Testis (tissue), 2 donors: ENCODE results near the gene ERVFRD-1.

Source experiments
- POLR2A ChIP-seq: fragments of 450-650 bp; IDR thresholded peaks from one replicate; pipeline ENCODE4 v1.6.1; 2017; ENCODE audit warnings: antibody characterized with exemption, mild to moderate bottlenecking, moderate library complexity
- TF ChIP-seq, protein P1 (sequence below), 3 experiments: fragments of 450-650 bp in 2 of 3; fragments of 200-600 bp in 1 of 3; sonication (generic) in 1 of 3; IDR thresholded peaks; one replicate each; pipeline ENCODE4 v1.5.1; 2016 to 2019; ENCODE audit warnings: antibody characterized with exemption in 3 of 3, mild to moderate bottlenecking in 2 of 3, moderate library complexity in 1 of 3

DNA sequence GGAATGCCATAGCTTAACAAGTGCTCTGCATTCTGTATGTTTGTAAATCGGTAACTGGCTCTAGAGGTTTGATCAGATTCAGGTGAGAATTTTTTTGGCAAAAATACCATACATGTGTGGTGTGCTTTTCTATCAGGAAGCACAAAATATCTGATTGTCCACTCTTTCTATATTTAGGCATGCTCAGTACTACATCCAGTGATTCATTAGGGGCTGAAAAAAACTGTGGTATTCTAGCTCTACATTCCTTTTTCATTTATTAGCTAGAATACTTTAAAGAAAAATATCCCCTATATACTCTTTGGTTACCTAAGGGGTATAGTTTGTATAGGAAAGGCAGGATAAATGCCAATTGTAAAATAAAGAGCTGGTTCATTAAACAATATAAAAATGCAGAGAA lies 56.8 kb downstream of the ERVFRD-1 start:
- TF ChIP-seq, protein P1, sequence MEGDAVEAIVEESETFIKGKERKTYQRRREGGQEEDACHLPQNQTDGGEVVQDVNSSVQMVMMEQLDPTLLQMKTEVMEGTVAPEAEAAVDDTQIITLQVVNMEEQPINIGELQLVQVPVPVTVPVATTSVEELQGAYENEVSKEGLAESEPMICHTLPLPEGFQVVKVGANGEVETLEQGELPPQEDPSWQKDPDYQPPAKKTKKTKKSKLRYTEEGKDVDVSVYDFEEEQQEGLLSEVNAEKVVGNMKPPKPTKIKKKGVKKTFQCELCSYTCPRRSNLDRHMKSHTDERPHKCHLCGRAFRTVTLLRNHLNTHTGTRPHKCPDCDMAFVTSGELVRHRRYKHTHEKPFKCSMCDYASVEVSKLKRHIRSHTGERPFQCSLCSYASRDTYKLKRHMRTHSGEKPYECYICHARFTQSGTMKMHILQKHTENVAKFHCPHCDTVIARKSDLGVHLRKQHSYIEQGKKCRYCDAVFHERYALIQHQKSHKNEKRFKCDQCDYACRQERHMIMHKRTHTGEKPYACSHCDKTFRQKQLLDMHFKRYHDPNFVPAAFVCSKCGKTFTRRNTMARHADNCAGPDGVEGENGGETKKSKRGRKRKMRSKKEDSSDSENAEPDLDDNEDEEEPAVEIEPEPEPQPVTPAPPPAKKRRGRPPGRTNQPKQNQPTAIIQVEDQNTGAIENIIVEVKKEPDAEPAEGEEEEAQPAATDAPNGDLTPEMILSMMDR (IDR thresholded peaks at IDR 0.05): no peak
- TF ChIP-seq POLR2A: no peak
